Omental fat pad (tissue), 4 donors: ENCODE data around the gene LRRC31. TPM values are rescaled to one million over a fixed set of nuclear protein-coding genes. Genes with fewer than 3 reads are reported as not detected.

ENCODE experiments used
- ATAC-seq: fragments of 150-250 bp; one replicate; pipeline ENCODE4 v1.9.1; 2016; ENCODE audit warnings: mild to moderate bottlenecking, moderate library complexity; ENCODE audit not compliant: low FRiP score
- DNase-seq: peaks from one replicate; pipeline ENCODE4 v3.0.0-alpha.2; 2019; ENCODE audit warnings: low spot score
- total RNA-seq, 4 donors: library from RNA; depleted of rRNA; stranded (reverse); fragments of >200 nt; gene quantifications; one replicate each; pipeline ENCODE4 v1.1.0, GENCODE V29; 2016
- TF ChIP-seq, protein P1 (sequence below), 3 donors: fragments of 450-650 bp; IDR thresholded peaks; one replicate each; pipeline ENCODE4 v1.5.1; 2016 to 2017; ENCODE audit warnings: antibody characterized with exemption in 3 of 3, mild to moderate bottlenecking in 3 of 3, moderate library complexity in 2 of 3

The LRRC31 gene
- total RNA-seq, 4 donors from 2014 or later = not detected

- TF ChIP-seq, protein P1, sequence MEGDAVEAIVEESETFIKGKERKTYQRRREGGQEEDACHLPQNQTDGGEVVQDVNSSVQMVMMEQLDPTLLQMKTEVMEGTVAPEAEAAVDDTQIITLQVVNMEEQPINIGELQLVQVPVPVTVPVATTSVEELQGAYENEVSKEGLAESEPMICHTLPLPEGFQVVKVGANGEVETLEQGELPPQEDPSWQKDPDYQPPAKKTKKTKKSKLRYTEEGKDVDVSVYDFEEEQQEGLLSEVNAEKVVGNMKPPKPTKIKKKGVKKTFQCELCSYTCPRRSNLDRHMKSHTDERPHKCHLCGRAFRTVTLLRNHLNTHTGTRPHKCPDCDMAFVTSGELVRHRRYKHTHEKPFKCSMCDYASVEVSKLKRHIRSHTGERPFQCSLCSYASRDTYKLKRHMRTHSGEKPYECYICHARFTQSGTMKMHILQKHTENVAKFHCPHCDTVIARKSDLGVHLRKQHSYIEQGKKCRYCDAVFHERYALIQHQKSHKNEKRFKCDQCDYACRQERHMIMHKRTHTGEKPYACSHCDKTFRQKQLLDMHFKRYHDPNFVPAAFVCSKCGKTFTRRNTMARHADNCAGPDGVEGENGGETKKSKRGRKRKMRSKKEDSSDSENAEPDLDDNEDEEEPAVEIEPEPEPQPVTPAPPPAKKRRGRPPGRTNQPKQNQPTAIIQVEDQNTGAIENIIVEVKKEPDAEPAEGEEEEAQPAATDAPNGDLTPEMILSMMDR (IDR thresholded peaks at IDR 0.05) = no peak
- ATAC-seq = no peak
Observed at GRCh38 chr3:169836078-169836941, 33.4 kb downstream of the LRRC31 start.

GRCh38 chr3:169835533-169835932 is 34.2 kb downstream of the LRRC31 start:
- ATAC-seq (no peak), DNase-seq (no peak)
- TF ChIP-seq, protein P1 (IDR thresholded peaks at IDR 0.05) = no peak

More at GRCh38 chr3:169836078-169836941, 33.4 kb downstream of the LRRC31 start:
- DNase-seq = no peak

GRCh38 chr3:169827712-169828111 is 42.0 kb downstream of the LRRC31 start:
- TF ChIP-seq, protein P1 (IDR thresholded peaks at IDR 0.05) = no peak
- DNase-seq (no peak), ATAC-seq (no peak)

GRCh38 chr3:169825316-169825715 is 44.4 kb downstream of the LRRC31 start:
- TF ChIP-seq, protein P1 (IDR thresholded peaks at IDR 0.05) = no peak
- ATAC-seq (no peak), DNase-seq (no peak)

GRCh38 chr3:169822983-169823382 is 46.8 kb downstream of the LRRC31 start:
- ATAC-seq (no peak), DNase-seq (no peak)
- TF ChIP-seq, protein P1 (IDR thresholded peaks at IDR 0.05) = no peak

- ATAC-seq (no peak), DNase-seq (no peak)
- TF ChIP-seq, protein P1 (IDR thresholded peaks at IDR 0.05) = no peak
Observed at GRCh38 chr3:169822540-169822939, 47.2 kb downstream of the LRRC31 start.

DNA sequence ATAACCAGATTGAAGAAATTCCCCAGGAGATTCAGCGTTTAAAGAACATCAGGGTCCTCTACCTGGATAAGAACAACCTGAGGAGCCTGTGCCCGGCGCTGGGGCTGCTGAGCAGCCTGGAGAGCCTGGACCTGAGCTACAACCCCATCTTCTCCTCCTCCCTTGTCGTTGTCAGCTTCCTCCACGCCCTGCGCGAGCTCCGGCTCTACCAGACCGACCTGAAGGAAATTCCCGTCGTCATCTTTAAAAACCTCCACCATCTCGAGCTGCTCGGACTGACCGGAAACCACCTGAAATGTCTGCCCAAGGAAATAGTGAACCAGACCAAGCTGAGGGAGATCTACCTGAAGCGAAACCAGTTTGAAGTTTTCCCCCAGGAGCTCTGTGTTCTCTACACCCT is 47.6 kb downstream of the LRRC31 start:
- ATAC-seq (no peak), DNase-seq (no peak)
- TF ChIP-seq, protein P1 (IDR thresholded peaks at IDR 0.05) = no peak
